Liver (tissue), 3 donors: ENCODE measurements around the gene GFM1.

ENCODE experiments used
- CTCF ChIP-seq: fragments of 150-350 bp; IDR thresholded peaks from 2 replicates; pipeline ENCODE4 v1.5.1; 2017; ENCODE audit warnings: improper control_type of control experiment, low read depth, low read length; ENCODE audit not compliant: missing input control
- GABPA ChIP-seq, 2 donors: IDR thresholded peaks in 1 of 2; conservative IDR thresholded peaks in 1 of 2; 2 replicates each; pipeline ENCODE4 v1.6.1; 2016; ENCODE audit warnings: antibody characterized with exemption in 2 of 2, mild to moderate bottlenecking in 1 of 2, moderate library complexity in 1 of 2
- RAD21 ChIP-seq, 2 donors: IDR thresholded peaks; 2 replicates each; pipeline ENCODE4 v1.6.1; 2016; ENCODE audit warnings: antibody characterized with exemption in 2 of 2, mild to moderate bottlenecking in 2 of 2
- RXRA ChIP-seq, 2 donors: IDR thresholded peaks; 2 replicates each; pipeline ENCODE4 v1.6.1; 2017 to 2018; ENCODE audit warnings: antibody characterized with exemption in 2 of 2, mild to moderate bottlenecking in 1 of 2
- ZBTB33 ChIP-seq: IDR thresholded peaks from 2 replicates; pipeline ENCODE4 v1.6.1; 2016; ENCODE audit warnings: antibody characterized with exemption
- TF ChIP-seq, protein P1 (sequence below): IDR thresholded peaks from 2 replicates; pipeline ENCODE4 v1.6.1; 2016; ENCODE audit warnings: antibody characterized with exemption
- TF ChIP-seq, protein P2 (sequence below): IDR thresholded peaks from 2 replicates; pipeline ENCODE4 v1.6.1; 2016; ENCODE audit warnings: antibody characterized with exemption
- donor health status: healthy.
- donor health status: healthy.

- TF ChIP-seq CTCF (no peak), GABPA (IDR thresholded peaks at IDR 0.05 in 1 of 2, conservative IDR thresholded peaks at IDR 0.05 in 1 of 2) (no peak), ZBTB33 (no peak), RAD21 (IDR thresholded peaks at IDR 0.05) (no peak), RXRA (IDR thresholded peaks at IDR 0.05) (no peak)
- TF ChIP-seq, protein P1, sequence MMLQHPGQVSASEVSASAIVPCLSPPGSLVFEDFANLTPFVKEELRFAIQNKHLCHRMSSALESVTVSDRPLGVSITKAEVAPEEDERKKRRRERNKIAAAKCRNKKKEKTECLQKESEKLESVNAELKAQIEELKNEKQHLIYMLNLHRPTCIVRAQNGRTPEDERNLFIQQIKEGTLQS = no peak
- TF ChIP-seq, protein P2, sequence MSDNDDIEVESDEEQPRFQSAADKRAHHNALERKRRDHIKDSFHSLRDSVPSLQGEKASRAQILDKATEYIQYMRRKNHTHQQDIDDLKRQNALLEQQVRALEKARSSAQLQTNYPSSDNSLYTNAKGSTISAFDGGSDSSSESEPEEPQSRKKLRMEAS = no peak
Measured at GRCh38 chr3:158668506-158668905, 24.2 kb downstream of the GFM1 start.
